HL-60 (cell line): ENCODE measurements around the gene TULP4.

ENCODE experiments used
- DNase-seq, 2 experiments: peaks; one replicate each; pipeline ENCODE4 v3.0.0-alpha.2; 2010 to 2020; ENCODE audit warnings: low read depth in 1 of 2, low spot score in 1 of 2
- H3K27ac ChIP-seq: fragments of 250-450 bp; sonication (Bioruptor Pico); replicated peaks from 2 replicates; pipeline ENCODE4 v1.5.1; 2020; ENCODE audit warnings: mild to moderate bottlenecking, moderate library complexity
- H3K27me3 ChIP-seq: fragments of 250-450 bp; sonication (Bioruptor Pico); 2 replicates; pipeline ENCODE4 v1.5.1; 2021; ENCODE audit warnings: mild to moderate bottlenecking, moderate library complexity; ENCODE audit not compliant: insufficient read depth, poor library complexity, severe bottlenecking
- H3K4me3 ChIP-seq: replicated peaks from 2 replicates; pipeline ENCODE4 v1.5.1; 2011; ENCODE audit warnings: mild to moderate bottlenecking, control low read depth, low read length; ENCODE audit not compliant: insufficient read depth
- GABPA ChIP-seq: IDR thresholded peaks from 2 replicates; pipeline ENCODE4 v1.6.1; 2012; ENCODE audit warnings: low read depth
- POLR2AphosphoS5 ChIP-seq: IDR thresholded peaks from 2 replicates; pipeline ENCODE4 v1.6.1; 2012; ENCODE audit warnings: low read depth
- SPI1 ChIP-seq: IDR thresholded peaks from 2 replicates; pipeline ENCODE4 v1.6.1; 2012; ENCODE audit warnings: low read depth, mild to moderate bottlenecking, borderline replicate concordance
- TF ChIP-seq, protein P1 (sequence below): IDR thresholded peaks from one replicate; pipeline ENCODE4 v1.5.1; 2011; ENCODE audit warnings: low read length, control low read depth, inconsistent platforms; ENCODE audit not compliant: insufficient read depth
- TF ChIP-seq, protein P2 (sequence below): IDR thresholded peaks from 2 replicates; pipeline ENCODE4 v1.6.1; 2012; ENCODE audit warnings: low read depth; ENCODE audit not compliant: insufficient replicate concordance

The TULP4 gene

DNA sequence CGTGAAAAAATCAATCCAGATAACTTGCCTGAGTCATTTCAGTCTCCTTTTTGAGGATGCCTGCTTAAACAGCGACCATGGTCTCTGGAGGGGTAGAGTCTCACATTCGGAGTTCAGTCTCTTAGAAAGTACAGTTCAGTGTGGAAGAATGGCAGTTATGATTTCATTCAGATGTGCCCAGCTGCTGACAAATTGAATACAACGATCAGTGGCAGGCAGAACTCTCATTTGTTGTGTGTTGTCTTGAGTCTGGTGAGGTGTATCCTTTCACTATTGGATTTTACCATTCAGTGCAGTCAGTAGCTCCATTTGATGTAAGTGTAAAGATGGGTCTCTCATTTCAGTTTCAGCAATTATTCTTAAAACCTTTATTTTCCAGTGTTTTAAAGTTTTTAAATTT is 639 bp upstream of the TULP4 start:
- H3K27me3 ChIP-seq = no peaks in the 10 kb centered on the region
- DNase-seq = no peak
- no peak overlapping the region for H3K4me3 ChIP-seq
- H3K27ac ChIP-seq = no peak overlapping the region
- TF ChIP-seq SPI1 (no peak), GABPA (no peak), POLR2AphosphoS5 (no peak)
- TF ChIP-seq, protein P1, sequence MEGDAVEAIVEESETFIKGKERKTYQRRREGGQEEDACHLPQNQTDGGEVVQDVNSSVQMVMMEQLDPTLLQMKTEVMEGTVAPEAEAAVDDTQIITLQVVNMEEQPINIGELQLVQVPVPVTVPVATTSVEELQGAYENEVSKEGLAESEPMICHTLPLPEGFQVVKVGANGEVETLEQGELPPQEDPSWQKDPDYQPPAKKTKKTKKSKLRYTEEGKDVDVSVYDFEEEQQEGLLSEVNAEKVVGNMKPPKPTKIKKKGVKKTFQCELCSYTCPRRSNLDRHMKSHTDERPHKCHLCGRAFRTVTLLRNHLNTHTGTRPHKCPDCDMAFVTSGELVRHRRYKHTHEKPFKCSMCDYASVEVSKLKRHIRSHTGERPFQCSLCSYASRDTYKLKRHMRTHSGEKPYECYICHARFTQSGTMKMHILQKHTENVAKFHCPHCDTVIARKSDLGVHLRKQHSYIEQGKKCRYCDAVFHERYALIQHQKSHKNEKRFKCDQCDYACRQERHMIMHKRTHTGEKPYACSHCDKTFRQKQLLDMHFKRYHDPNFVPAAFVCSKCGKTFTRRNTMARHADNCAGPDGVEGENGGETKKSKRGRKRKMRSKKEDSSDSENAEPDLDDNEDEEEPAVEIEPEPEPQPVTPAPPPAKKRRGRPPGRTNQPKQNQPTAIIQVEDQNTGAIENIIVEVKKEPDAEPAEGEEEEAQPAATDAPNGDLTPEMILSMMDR = no peak
- TF ChIP-seq, protein P2, sequence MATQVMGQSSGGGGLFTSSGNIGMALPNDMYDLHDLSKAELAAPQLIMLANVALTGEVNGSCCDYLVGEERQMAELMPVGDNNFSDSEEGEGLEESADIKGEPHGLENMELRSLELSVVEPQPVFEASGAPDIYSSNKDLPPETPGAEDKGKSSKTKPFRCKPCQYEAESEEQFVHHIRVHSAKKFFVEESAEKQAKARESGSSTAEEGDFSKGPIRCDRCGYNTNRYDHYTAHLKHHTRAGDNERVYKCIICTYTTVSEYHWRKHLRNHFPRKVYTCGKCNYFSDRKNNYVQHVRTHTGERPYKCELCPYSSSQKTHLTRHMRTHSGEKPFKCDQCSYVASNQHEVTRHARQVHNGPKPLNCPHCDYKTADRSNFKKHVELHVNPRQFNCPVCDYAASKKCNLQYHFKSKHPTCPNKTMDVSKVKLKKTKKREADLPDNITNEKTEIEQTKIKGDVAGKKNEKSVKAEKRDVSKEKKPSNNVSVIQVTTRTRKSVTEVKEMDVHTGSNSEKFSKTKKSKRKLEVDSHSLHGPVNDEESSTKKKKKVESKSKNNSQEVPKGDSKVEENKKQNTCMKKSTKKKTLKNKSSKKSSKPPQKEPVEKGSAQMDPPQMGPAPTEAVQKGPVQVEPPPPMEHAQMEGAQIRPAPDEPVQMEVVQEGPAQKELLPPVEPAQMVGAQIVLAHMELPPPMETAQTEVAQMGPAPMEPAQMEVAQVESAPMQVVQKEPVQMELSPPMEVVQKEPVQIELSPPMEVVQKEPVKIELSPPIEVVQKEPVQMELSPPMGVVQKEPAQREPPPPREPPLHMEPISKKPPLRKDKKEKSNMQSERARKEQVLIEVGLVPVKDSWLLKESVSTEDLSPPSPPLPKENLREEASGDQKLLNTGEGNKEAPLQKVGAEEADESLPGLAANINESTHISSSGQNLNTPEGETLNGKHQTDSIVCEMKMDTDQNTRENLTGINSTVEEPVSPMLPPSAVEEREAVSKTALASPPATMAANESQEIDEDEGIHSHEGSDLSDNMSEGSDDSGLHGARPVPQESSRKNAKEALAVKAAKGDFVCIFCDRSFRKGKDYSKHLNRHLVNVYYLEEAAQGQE = no peak

DNA sequence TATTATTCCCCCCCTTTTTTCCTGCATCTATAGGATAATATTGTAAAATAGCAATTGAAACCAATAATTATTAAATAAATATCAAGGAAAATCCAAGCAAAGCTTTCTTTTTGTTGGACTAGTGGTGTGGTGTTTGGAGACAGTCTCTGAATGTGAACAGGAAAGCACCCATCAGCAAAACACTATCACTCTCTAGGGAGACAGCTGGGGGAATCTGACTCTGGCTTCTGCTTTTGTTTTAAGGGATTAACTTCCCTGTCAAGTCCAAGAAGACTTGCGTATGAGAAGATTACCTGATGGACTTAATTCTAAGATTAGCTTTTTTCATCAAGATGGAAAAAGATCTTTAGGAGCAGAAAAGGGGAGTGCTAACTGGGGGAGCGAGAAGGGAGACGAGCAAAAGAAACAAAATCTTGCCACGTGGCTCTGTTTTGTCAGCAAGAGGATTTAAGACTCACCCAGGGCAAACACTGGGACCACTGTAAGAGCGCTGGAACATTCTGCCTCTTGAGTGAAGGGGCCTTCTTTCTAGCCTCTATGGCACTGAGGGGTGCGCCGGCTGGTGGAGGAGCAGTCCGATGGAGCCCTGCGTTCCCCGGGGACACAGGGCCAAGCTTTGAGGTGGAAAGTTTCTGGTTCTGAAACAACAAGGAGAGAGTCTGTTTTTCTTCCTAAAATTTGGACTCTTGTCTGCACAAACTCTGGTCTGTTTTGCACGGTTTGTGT is 570 bp downstream of the TULP4 start:
- H3K27ac ChIP-seq = no peak overlapping the region
- H3K4me3 ChIP-seq = no peak overlapping the region
- TF ChIP-seq, protein P1 = no peak
- no peak for TF ChIP-seq POLR2AphosphoS5
- TF ChIP-seq, protein P2 = no peak
- no peak for TF ChIP-seq GABPA
- no peak for TF ChIP-seq SPI1
- no peaks in the 10 kb centered on the region for H3K27me3 ChIP-seq
- no peak for DNase-seq

DNA sequence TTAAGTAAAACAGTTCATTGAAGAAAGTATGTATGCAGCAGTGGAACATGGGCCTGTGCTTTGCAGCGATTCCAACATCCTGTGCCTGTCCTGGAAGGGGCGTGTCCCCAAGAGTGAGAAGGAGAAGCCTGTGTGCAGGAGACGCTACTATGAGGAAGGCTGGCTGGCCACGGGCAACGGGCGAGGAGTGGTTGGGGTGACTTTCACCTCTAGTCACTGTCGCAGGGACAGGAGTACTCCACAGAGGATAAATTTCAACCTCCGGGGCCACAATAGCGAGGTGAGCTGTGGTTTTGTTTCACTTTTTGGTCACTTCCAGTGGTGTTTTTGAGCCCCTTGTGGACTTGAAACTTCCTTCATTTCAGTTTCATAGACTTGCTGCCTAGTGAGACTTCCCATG is 1.7 kb downstream of the TULP4 start:
- H3K4me3 ChIP-seq = peak overlapping the region; percentile 31
- no peak for TF ChIP-seq POLR2AphosphoS5
- no peak for TF ChIP-seq GABPA
- TF ChIP-seq, protein P1 = no peak
- no peak for TF ChIP-seq SPI1
- TF ChIP-seq, protein P2 = no peak
- no peaks in the 10 kb centered on the region for H3K27me3 ChIP-seq
- H3K27ac ChIP-seq = peak overlapping the region; percentile 30; the same call in 1 of the 2 replicates
- peak; percentile 54 to 72 for DNase-seq
